SH-SY5Y (cell line): ENCODE results near the gene ZDHHC19.

Experiments used
- GATA2 ChIP-seq: IDR thresholded peaks from 2 replicates; pipeline ENCODE4 v1.6.1; 2011; ENCODE audit warnings: mild to moderate bottlenecking, low read depth, low read length
- GATA3 ChIP-seq: IDR thresholded peaks from 2 replicates; pipeline ENCODE4 v1.6.1; 2011; ENCODE audit warnings: low read depth, mild to moderate bottlenecking, low read length, moderate library complexity

- TF ChIP-seq GATA2 (no peak), GATA3 (no peak)
Measured at GRCh38 chr3:196251918-196252317, 40.7 kb upstream of the ZDHHC19 start.
